GM19452 (cell line): ENCODE data around the gene SNX27.
"Not testable (repeated sequence)": the region's sequence is repeated elsewhere in the genome, so short reads cannot be mapped to it uniquely, and the experiment has no call there.

Source experiments
- ATAC-seq: cut with Tn5 transposase; IDR thresholded peaks from one replicate; pipeline ENCODE4 v1.9.1; 2021; ENCODE audit not compliant: unreplicated experiment

SNX27 gene

GRCh38 chr1:151638074-151638775 lies 26.4 kb downstream of the SNX27 start:
- ATAC-seq: no peak

- no peak for ATAC-seq
Measured at GRCh38 chr1:151638812-151639211, 27.0 kb downstream of the SNX27 start.

- ATAC-seq: no peak
Measured at GRCh38 chr1:151639466-151639865, 27.6 kb downstream of the SNX27 start.

GRCh38 chr1:151641229-151641628 lies 29.4 kb downstream of the SNX27 start:
- no peak for ATAC-seq

GRCh38 chr1:151643085-151643484 lies 31.2 kb downstream of the SNX27 start:
- not testable (repeated sequence) for ATAC-seq

- ATAC-seq: no peak
Measured at GRCh38 chr1:151644001-151644400, 32.2 kb downstream of the SNX27 start.

GRCh38 chr1:151653397-151653796 lies 41.5 kb downstream of the SNX27 start:
- no peak for ATAC-seq

- no peak for ATAC-seq
Measured at GRCh38 chr1:151655371-151655770, 43.5 kb downstream of the SNX27 start.

GRCh38 chr1:151661751-151662150 lies 49.9 kb downstream of the SNX27 start:
- ATAC-seq: no peak

- ATAC-seq: no peak
Measured at GRCh38 chr1:151668090-151668489, 56.2 kb downstream of the SNX27 start.

GRCh38 chr1:151670036-151670675 lies 58.3 kb downstream of the SNX27 start:
- ATAC-seq: not testable (repeated sequence)

GRCh38 chr1:151673407-151673806 lies 61.6 kb downstream of the SNX27 start:
- ATAC-seq: no peak

GRCh38 chr1:151680391-151680790 lies 68.5 kb downstream of the SNX27 start:
- ATAC-seq: no peak

- no peak for ATAC-seq
Measured at GRCh38 chr1:151680826-151681225, 69.0 kb downstream of the SNX27 start.

GRCh38 chr1:151681923-151682322 lies 70.1 kb downstream of the SNX27 start:
- ATAC-seq: no peak

- not testable (repeated sequence) for ATAC-seq
Measured at GRCh38 chr1:151682901-151683300, 71.1 kb downstream of the SNX27 start.

GRCh38 chr1:151684128-151684527 lies 72.3 kb downstream of the SNX27 start:
- no peak for ATAC-seq

- no peak for ATAC-seq
Measured at GRCh38 chr1:151686561-151686960, 74.7 kb downstream of the SNX27 start.

- no peak for ATAC-seq
Measured at GRCh38 chr1:151689494-151689893, 77.6 kb downstream of the SNX27 start.

GRCh38 chr1:151692226-151692625 lies 80.4 kb downstream of the SNX27 start:
- ATAC-seq: no peak

GRCh38 chr1:151693057-151693651 lies 81.3 kb downstream of the SNX27 start:
- no peak for ATAC-seq

- ATAC-seq: no peak
Measured at GRCh38 chr1:151701515-151701914, 89.7 kb downstream of the SNX27 start.
